B cell (primary cell): ENCODE data around the gene ZNF428. TPM values are rescaled to one million over a fixed set of nuclear protein-coding genes. Genes with fewer than 3 reads are reported as not detected.
A peak's percentile ranks its signal among the peaks of the same experiment; 100 is the strongest.

Experiments
- ATAC-seq: fragments of 200-7000 bp; cut with Tn5 transposase; one replicate; pipeline ENCODE4 v1.10.0; 2021; ENCODE audit warnings: low read depth, mild to moderate bottlenecking, moderate number of reproducible peaks, moderate library complexity
- CTCF ChIA-PET: fragments of 350-600 bp; sonication (Branson Sonifier 250); formaldehyde crosslinking; loops from one replicate; lab custom pipeline; 2021; ENCODE audit warnings: antibody characterized with exemption, inconsistent platforms; lab: Charles Lee
- POLR2A ChIA-PET: fragments of 350-600 bp; sonication (Branson Sonifier 250); formaldehyde crosslinking; loops from one replicate; lab custom pipeline; 2021; ENCODE audit warnings: antibody characterized with exemption; lab: Charles Lee
- DNase-seq: peaks from one replicate; pipeline ENCODE4 v3.0.0; 2013
- H2AFZ ChIP-seq: 2 replicates; pipeline ENCODE4 v1.6.1; 2012; ENCODE audit warnings: mild to moderate bottlenecking, low read depth, low read length; ENCODE audit not compliant: insufficient read depth, poor library complexity, severe bottlenecking
- H3K27ac ChIP-seq, 2 donors: 1 replicate in 1 of 2; 2 replicates in 1 of 2; pipeline ENCODE4 v1.5.1; 2012 to 2013; ENCODE audit warnings: low read length in 2 of 2, mild to moderate bottlenecking in 2 of 2, moderate library complexity in 1 of 2
- H3K27me3 ChIP-seq, 4 experiments: fragments of 200-600 bp in 1 of 4; sonication (generic) in 1 of 4; replicated peaks in 1 of 4; 1 replicate in 2 of 4; 2 replicates in 2 of 4; pipeline versions ENCODE4 v1.6.1 to v1.7.0; 2013 to 2016; ENCODE audit warnings: low read length in 3 of 4, mild to moderate bottlenecking in 2 of 4, mixed read lengths in 1 of 4, moderate library complexity in 1 of 4; ENCODE audit not compliant: insufficient read depth in 4 of 4, control insufficient read depth in 3 of 4; ENCODE audit errors: control extremely low read depth in 1 of 4
- H3K36me3 ChIP-seq, 2 experiments: replicated peaks in 1 of 2; 1 replicate in 1 of 2; 2 replicates in 1 of 2; pipeline versions ENCODE4 v1.6.1 to v1.7.1; 2013; ENCODE audit warnings: low read length in 1 of 2; ENCODE audit not compliant: insufficient read depth in 2 of 2, control insufficient read depth in 1 of 2; ENCODE audit errors: control extremely low read depth in 1 of 2, extremely low read depth in 1 of 2
- H3K4me1 ChIP-seq, 2 donors: fragments of 200-600 bp in 1 of 2; sonication (generic) in 1 of 2; 1 replicate in 1 of 2; 2 replicates in 1 of 2; pipeline versions ENCODE4 v1.5.1 to v1.6.1; 2013 to 2017; ENCODE audit warnings: low read length in 2 of 2; ENCODE audit not compliant: control insufficient read depth in 2 of 2, insufficient read depth in 2 of 2
- H3K4me2 ChIP-seq: replicated peaks from 2 replicates; pipeline ENCODE3; 2012; ENCODE audit warnings: mild to moderate bottlenecking, low read depth, low read length; ENCODE audit not compliant: poor library complexity, severe bottlenecking
- H3K4me3 ChIP-seq, 5 experiments: fragments of 200-600 bp in 1 of 5; sonication (generic) in 1 of 5; 1 replicate in 3 of 5; 2 replicates in 2 of 5; pipeline versions ENCODE4 v1.5.1 to v1.7.0; 2011 to 2016; ENCODE audit warnings: low read length in 4 of 5, mild to moderate bottlenecking in 4 of 5, low read depth in 2 of 5, control low read depth in 1 of 5, moderate library complexity in 1 of 5; ENCODE audit not compliant: insufficient read depth in 1 of 5; ENCODE audit errors: control extremely low read depth in 1 of 5, extremely low read depth in 1 of 5
- H3K79me2 ChIP-seq: fragments of 200-600 bp; sonication (generic); one replicate; pipeline ENCODE4 v1.6.0; 2016; ENCODE audit warnings: low read length; ENCODE audit not compliant: control insufficient read depth, insufficient read depth
- H3K9ac ChIP-seq: fragments of 200-600 bp; sonication (generic); 2 replicates; pipeline ENCODE4 v1.6.1; 2017; ENCODE audit warnings: mild to moderate bottlenecking, low read length, moderate library complexity
- H3K9me3 ChIP-seq, 3 donors: one replicate each; pipeline versions ENCODE4 v1.6.1 to v1.7.1; 2013; ENCODE audit warnings: low read length in 2 of 3; ENCODE audit not compliant: control insufficient read depth in 2 of 3, insufficient read depth in 1 of 3; ENCODE audit errors: control extremely low read depth in 1 of 3
- H4K20me1 ChIP-seq: 2 replicates; pipeline ENCODE4 v1.6.0; 2012; ENCODE audit warnings: mild to moderate bottlenecking, low read length; ENCODE audit not compliant: insufficient read depth, control insufficient read depth, poor library complexity, severe bottlenecking
- H3K27ac Mint-ChIP-seq: one replicate; pipeline ENCODE4 v1.8.0; 2021; ENCODE audit warnings: mixed read lengths
- H3K27me3 Mint-ChIP-seq: one replicate; pipeline ENCODE4 v1.8.0; 2021; ENCODE audit warnings: mixed read lengths
- H3K4me1 Mint-ChIP-seq: one replicate; pipeline ENCODE4 v1.8.0; 2021; ENCODE audit warnings: mixed read lengths
- H3K4me3 Mint-ChIP-seq: one replicate; pipeline ENCODE4 v1.8.0; 2021; ENCODE audit warnings: mixed read lengths
- H3K9me3 Mint-ChIP-seq: one replicate; pipeline ENCODE4 v1.8.0; 2022; ENCODE audit warnings: mixed read lengths; ENCODE audit not compliant: insufficient read depth
- CTCF ChIP-seq: fragments of 200-600 bp; IDR thresholded peaks from one replicate; pipeline ENCODE4 v1.8.0; 2022; ENCODE audit warnings: antibody characterized with exemption, mild to moderate bottlenecking
- EZH2 ChIP-seq: IDR thresholded peaks from 2 replicates; pipeline ENCODE4 v1.6.1; 2012; ENCODE audit warnings: borderline replicate concordance, low read depth, mild to moderate bottlenecking, moderate library complexity, low read length; ENCODE audit not compliant: insufficient read depth, poor library complexity, severe bottlenecking
- WGBS: methylation state at CpG from one replicate; pipeline ENCODE4 v1.1.5; 2013; ENCODE audit warnings: missing lambda C conversion rate; ENCODE audit not compliant: insufficient coverage; 5-methylcytosine and 5-hydroxymethylcytosine counted together
- intact Hi-C: fragments of 100-400 bp; cut with micrococcal nuclease; formaldehyde crosslinking; loops from one replicate; pipeline ENCODE4 v1.10.0; 2022
- polyA plus RNA-seq: library from polyadenylated mRNA; depleted of rRNA; stranded (reverse); fragments of >200 nt; gene quantifications from 2 replicates; pipeline ENCODE4 v1.2.3, GENCODE V29; 2012
- total RNA-seq, 2 donors: library from RNA; stranded (reverse); fragments of 120-200 nt in 1 of 2; gene quantifications; 1 replicate in 1 of 2; 2 replicates in 1 of 2; pipeline versions ENCODE4 v1.2.3 to v1.2.4, GENCODE V29; 2013 to 2022

Gene ZNF428
- total and polyA plus RNA-seq, 2 donors (not counting 1 experiment from before 2014, with no cell fraction given): 16.9 to 19.7 TPM

GRCh38 chr19:43626838-43627237 is 7.4 kb upstream of the ZNF428 start:
- Mint-ChIP-seq H3K4me1 (peaks cover 7% of the 10 kb centered on the region), H3K27ac (no peak overlapping the region), H3K27me3 (peaks cover 16% of the 10 kb centered on the region), H3K9me3 (no peaks in the 10 kb centered on the region), H3K4me3 (no peak overlapping the region)
- Histone ChIP-seq H3K9ac (no peak overlapping the region), H3K4me2 (no peak overlapping the region), H3K4me1 (peaks cover 6 to 7% of the 10 kb centered on the region in 2 donors), H3K36me3 (no peaks in the 10 kb centered on the region), H3K27ac (no peak overlapping the region), H3K27me3 (peaks cover 0 to 14% (median 7%) of the 10 kb centered on the region in 4 experiments), H3K79me2 (no peaks in the 10 kb centered on the region), H3K4me3 (no peak overlapping the region), H2AFZ (no peak overlapping the region), H3K9me3 (peaks cover 0 to 24% (median 0%) of the 10 kb centered on the region in 3 donors), H4K20me1 (peaks cover 8% of the 10 kb centered on the region)
- CTCF ChIA-PET: interaction anchor here (1.1 to 3.4 kb wide), 3 partner anchors 32 to 108 kb away, joined by 3 to 12 read pairs (median 11); no protein-coding TSS in a partner anchor
- POLR2A ChIA-PET: no interaction called here
- intact Hi-C loops: no loop called here
- TF ChIP-seq CTCF (no peak), EZH2 (no peak)
- no peak for ATAC-seq
- DNase-seq: no peak
- 57% methylated on average over 17 of the region's 17 CpGs for WGBS

- DNase-seq: no peak
- no peak overlapping the region for H3K27ac ChIP-seq
- no peak for TF ChIP-seq EZH2
- no peak for TF ChIP-seq CTCF
- no peak overlapping the region for H3K9ac ChIP-seq
- H3K27ac Mint-ChIP-seq: no peak overlapping the region
- ChIA-PET POLR2A (interaction anchor here (1.1 kb wide), 1 partner anchor 30 kb away, joined by 3 read pairs; the partner anchor contains the start of genes IRGQ and ZNF576), CTCF (interaction anchor here (1.1 to 3.4 kb wide), 3 partner anchors 31 to 107 kb away, joined by 3 to 12 read pairs (median 11); no protein-coding TSS in a partner anchor)
- peaks cover 9% of the 10 kb centered on the region for H3K4me1 Mint-ChIP-seq
- H3K9me3 ChIP-seq: peaks cover 0 to 24% (median 0%) of the 10 kb centered on the region in 3 donors
- no peaks in the 10 kb centered on the region for H3K9me3 Mint-ChIP-seq
- peaks cover 8% of the 10 kb centered on the region for H4K20me1 ChIP-seq
- peaks cover 15% of the 10 kb centered on the region for H3K27me3 Mint-ChIP-seq
- no peaks in the 10 kb centered on the region for H3K79me2 ChIP-seq
- no peaks in the 10 kb centered on the region for H3K36me3 ChIP-seq
- no peak overlapping the region for H3K4me3 ChIP-seq
- H3K4me3 Mint-ChIP-seq: no peak overlapping the region
- peaks cover 6 to 7% of the 10 kb centered on the region in 2 donors for H3K4me1 ChIP-seq
- no peak overlapping the region for H2AFZ ChIP-seq
- intact Hi-C loops: no loop called here
- peaks cover 0 to 14% (median 7%) of the 10 kb centered on the region in 4 experiments for H3K27me3 ChIP-seq
- H3K4me2 ChIP-seq: no peak overlapping the region
- peak; percentile 6 for ATAC-seq
- WGBS: 73% methylated on average over 24 of the region's 32 CpGs
Observed at GRCh38 chr19:43625918-43626579, 6.6 kb upstream of the ZNF428 start.
